ENCODE data around the gene TSC22D4.
"Not testable (repeated sequence)": the region's sequence is repeated elsewhere in the genome, so short reads cannot be mapped to it uniquely, and the experiment has no call there.

The TSC22D4 gene

GRCh38 chr7:100472121-100472851, 6.7 kb downstream of the TSC22D4 start:
- DNase-seq: no peak

DNA sequence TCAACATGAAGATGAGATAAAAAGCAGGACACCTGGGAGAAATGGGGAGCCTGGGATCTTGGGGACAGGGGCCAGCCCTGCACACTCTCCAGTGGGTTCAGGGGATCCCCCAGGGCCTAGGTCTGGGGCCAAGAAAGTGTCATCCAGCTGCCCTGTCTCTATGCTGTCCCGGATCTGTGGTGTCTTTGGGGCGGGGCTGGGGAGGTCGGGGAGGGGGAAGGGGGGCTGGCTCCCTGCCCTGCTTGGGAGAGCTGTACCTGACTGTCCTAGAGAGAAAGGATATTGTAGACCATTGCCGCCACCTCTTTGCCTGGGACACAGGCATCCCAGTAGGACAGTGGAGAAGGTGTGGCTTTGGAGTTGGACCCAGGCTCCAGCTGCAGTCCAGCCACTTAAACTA, 8.0 kb downstream of the TSC22D4 start:
- DNase-seq: no peak

DNA sequence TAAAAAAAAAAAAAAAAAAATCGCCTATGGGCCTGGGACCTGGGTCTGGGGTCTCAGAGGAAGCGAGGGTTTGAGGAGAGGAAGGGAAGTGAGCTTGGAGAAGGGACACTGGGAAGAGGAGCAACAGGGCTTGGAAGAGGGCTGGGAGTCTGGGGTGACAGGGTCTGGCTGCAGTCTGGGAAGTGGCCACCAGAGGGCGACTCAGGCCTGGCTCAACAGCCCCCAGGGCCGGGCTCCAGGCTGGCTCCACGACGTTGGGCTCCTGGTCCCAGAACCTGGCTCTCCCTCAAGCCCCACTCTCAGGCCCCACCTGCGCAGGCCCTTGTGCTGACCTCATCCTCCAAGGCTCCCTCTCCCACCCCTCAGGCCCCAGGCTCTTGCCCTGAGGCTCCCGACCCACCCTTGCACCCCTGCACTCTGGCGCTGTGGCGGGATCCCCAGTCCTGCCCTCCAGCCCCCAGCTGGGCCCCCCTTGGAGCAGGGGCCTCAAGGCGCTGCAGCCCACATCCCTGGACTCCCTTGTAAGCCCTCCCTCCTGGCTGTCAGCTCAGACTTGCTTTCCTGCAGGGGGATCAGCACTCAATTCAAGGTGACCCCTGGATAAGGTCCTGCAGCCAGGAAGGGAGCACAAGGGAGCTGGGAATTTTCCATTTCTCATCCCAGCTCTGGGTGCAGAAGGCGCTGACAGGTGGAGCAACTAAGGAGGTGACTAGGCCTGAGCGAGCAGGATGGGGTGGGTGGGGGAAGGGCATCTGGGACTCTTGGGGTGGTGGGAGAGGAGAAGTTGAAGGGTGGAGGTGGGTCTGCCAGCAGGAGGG, 9.6 kb downstream of the TSC22D4 start:
- DNase-seq: peak; percentile 96

GRCh38 chr7:100467638-100468373, 11.2 kb downstream of the TSC22D4 start:
- DNase-seq: no peak

DNA sequence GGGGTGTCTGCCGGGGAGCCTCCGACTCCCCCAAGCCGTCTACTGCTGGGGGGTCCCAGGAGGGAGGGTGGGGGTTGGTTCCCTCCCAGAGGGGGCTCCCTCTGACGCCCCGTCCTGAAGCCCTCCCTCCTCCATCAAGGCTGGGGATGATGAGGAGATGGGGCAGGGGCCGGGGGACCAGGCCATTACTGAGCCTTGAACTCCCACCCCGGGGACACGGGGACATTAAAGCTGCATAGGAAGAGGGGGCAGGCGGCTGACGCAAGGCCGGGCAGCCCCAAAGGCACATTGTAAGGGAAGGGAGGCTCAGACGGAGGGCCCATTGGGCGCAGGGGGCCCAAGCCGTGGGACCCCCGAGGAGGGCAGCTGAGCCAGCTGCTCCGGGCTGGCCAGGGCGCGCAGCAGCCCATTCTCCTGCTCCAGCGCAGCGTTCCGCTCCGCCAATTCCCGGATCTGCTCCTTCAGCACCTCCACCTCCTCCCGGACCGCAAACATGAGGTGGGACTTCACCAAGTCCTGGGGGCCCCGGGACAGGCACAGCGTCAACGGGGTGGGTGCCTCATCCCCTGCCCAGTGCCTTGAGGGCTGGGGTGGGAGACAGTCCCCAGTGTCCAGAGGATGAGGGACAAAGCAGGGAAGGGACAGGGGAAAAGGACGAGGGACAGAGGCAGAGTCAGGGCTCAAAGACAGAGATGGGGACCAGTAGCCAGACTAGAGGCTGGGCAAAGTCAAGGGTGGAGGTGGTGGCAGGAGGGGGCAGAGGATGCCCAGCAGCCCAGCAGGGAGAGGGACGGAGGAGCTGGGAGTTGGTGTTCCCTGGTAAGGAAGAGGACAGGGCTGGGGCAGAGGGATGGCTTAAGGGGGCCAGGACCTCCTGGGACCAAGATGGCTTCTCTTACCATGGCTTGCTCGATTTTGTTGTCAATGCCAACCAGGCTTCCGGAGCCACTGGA, 12.1 kb downstream of the TSC22D4 start:
- no peak for DNase-seq

- no peak for DNase-seq
Observed at GRCh38 chr7:100465702-100466311, 13.2 kb downstream of the TSC22D4 start.

DNA sequence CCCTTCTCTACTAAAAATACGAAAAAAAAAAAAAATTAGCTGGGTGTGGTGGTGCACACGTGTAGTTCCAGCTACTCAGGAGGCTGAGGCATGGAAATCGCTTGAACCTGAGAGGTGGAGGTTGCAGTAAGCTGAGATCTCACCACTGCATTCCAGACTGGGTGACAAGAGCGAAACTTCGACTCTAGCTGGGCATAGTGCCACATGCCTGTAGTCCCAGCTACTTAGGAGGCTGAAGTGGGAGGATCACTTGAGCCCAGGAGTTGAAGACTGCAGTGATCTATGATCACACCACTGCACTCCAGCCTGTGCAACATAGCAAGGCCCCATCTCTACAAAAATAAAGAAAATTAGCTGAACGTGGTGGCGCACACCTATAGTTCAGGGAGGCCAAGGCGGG, 13.7 kb downstream of the TSC22D4 start:
- no peak for DNase-seq

DNA sequence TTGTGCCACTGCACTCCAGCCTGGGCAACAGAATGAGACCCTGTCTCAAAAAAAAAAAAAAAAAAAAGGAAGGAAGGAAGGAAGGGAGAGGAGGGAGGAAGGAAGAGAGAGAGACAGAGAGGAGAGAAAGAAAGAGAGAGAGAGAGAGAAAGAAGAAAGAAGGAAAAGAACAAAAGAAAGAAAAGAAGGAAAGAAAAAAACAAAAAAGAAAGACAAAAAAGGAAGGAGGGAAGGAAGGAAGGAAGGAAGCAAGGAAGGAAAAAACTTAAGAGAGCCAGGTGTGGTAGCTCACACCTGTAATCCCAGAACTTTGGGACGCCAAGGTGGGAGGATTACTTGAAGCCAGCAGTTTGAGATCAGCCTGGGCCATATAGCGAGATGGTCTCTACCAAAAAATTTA, 14.2 kb downstream of the TSC22D4 start:
- DNase-seq: no peak

GRCh38 chr7:100464210-100464660, 14.8 kb downstream of the TSC22D4 start, which contains the start of gene SPACDR:
Gene SPACDR, minus strand, starts transcription at chr7:100464260. Its CDS starts 235 bp downstream, at chr7:100464025.
- no peak for DNase-seq

- DNase-seq: no peak
Observed at GRCh38 chr7:100457033-100457432, 22.0 kb downstream of the TSC22D4 start.

DNA sequence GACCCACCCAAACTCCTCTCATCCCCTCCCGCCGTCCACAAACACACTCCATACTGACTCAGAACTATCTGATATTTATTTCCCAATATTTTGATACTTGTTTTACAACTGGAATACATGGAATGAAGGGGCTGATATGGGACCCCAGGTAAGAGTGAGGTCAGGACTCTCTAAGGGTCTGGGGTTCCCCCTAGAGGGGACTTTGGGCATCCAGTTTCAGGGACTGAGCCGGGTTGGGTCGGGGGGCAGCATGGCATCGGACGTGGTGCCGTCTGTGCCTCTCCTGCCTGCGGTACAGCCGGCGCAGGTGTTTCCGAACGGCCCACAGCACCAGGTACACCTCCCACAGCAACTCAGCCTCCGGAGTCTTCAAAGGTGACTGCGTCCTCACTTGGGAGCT, 22.5 kb downstream of the TSC22D4 start:
- DNase-seq: no peak

- DNase-seq: no peak
Observed at GRCh38 chr7:100455206-100455605, 23.8 kb downstream of the TSC22D4 start.

GRCh38 chr7:100453854-100454253, 25.2 kb downstream of the TSC22D4 start:
- not testable (repeated sequence) for DNase-seq

- no peak for DNase-seq
Observed at GRCh38 chr7:100452513-100452912, 26.5 kb downstream of the TSC22D4 start.

GRCh38 chr7:100449190-100449795, 29.7 kb downstream of the TSC22D4 start:
- DNase-seq: no peak

GRCh38 chr7:100447363-100447762, 31.7 kb downstream of the TSC22D4 start:
- not testable (repeated sequence) for DNase-seq

DNA sequence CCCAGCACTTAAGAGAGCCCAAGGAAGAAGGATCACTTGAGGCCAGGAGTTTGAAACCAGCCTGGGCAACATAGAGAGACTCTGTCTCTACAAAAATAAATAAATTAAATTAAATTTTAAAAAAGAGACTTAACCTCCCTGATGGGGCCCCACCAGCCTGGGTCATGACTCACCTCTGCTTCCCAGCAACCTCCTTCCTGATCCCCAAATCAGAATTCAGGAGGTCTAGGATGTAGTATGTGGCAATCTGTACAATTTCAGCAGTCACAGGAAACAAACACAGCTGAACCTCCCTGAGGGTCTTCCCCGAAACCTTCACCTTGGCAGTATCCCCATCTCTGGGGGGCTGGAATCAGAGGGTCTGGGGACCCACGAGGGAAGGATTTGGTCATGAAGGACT, 33.0 kb downstream of the TSC22D4 start:
- DNase-seq: no peak

DNA sequence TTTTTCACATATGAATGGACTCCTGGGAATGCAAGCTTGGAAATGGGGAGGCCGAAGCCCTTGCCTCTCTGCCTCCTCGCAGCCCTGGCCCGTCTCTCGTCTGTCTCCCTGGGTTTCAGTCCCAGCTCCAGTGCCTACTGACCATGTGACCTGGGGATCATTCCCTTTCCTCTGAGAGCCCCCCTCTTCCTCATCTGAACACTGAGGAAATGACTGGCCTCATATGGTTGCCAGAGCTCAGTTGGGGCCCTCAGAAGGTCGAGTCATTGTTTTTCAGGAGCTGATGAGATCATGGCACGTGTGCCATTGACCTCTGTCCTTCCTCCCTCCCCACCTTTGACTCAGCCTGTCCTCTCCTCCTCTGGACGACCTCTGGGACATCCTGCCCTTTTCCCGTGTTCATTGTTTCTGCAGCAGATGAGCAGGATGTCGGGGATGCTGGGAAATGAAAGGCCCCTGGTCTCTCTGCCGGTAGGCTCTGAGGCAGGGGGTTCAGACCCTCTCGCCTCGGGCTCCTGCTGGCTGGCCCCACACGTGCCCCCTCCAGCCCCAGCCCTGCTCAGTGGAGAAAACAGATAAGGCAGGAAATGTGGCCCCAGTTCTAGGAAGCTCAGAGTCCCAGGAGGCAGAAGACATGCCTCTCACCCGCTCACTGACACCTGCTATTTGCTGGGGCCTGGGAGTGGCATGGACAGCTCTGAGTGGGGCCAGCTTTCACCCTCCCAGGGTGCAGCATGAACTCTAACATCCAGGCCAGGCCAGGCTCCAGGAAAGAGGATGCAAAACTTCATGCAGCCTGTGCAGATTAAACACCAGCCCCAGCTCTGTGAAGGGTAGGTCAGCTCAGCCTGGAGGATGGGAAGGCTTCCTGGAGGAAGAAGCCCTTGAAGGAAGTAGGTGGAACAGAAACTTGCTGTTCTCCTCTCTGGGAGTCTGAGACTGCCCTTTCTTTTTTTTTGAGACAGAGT, 34.4 kb downstream of the TSC22D4 start:
- DNase-seq: no peak

DNA sequence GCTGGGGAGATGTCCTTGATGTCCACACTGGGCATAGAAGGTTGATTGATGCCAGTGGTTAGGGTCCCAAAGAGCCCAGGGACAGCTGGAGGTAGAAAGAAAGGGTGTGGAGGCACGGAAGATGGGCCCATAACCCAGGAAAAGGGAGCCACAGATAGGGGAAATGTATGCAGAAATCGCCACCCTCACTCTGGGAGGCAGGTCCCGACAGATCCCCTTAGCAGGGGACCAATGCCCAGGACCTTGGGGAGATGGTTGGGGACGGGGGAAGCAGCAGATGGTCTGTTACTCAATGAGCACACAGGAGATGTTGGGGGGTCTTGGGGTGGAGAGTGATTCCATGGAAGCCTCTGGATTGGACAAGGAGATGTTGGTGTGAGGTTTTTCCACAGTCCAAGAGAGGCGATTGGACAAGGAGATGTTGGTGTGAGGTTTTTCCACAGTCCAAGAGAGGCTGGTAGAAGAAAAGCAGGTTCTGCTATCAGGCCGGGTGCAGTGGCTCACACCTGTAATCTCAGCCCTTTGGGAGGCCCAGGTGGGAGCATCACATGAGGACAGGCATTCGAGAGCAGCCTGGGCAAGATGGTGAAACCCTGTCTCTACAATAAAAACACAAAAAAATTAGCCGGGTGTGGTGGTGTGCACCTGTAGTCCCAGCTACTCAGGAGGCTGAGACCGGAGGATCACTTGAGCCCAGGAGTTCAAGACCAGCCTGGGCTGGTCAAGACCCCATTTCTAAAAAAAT, 35.7 kb downstream of the TSC22D4 start:
- no peak for DNase-seq

All from stimulated activated CD8-positive, alpha-beta memory T cell treated with anti-CD3 and anti-CD28 coated beads, Interleukin-4, amount 100 ng/mL, for 48 hours (primary cell).